GM18867 (cell line): ENCODE data around the gene LINC00237.

Experiments
- ATAC-seq: cut with Tn5 transposase; IDR thresholded peaks from one replicate; pipeline ENCODE4 v1.9.1; 2021; ENCODE audit warnings: mild to moderate bottlenecking, moderate library complexity; ENCODE audit not compliant: unreplicated experiment

Gene LINC00237

DNA sequence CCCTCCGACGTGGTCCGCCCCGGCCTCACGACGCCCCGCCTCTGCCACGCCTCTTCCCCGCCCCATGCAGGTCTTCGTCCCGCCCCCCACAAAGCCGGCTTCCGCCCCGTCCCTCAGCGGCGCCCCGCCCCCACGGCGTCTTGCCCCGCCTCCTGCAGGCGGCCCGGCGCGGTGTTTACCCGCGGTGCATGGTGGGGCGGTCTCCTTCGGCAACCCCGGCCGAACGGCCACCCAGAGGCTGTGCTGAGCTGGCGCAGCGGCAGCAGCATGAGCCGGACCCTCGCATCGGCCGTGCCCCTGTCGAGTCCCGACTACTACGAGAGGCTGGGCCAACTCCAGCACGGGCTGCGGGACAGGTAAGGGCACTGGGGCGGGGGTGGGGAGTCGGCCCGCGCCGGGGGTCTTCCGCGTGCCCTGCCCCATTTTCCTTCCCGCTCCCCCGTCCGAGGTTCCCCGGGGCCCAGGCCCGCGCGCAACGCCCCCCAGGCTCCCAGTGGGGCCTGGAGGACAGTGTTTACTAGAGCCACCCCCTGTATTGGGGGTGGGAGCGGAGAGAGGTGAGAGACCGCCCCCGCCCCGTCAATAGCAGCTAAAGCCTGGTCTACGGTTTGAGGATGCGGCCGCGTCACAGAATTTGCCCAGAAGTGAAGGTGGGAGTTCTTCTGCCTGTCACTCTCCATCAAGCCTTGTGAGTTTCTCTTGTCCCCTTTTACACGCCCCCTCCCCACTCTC is 19.9 kb upstream of the LINC00237 start, which contains the start of gene KIZ:
Gene KIZ (plus strand): TSS at position 234 of the 732 bp plus-strand sequence. CDS start 34 bp downstream, at position 268.
- peak; percentile 97 for ATAC-seq

DNA sequence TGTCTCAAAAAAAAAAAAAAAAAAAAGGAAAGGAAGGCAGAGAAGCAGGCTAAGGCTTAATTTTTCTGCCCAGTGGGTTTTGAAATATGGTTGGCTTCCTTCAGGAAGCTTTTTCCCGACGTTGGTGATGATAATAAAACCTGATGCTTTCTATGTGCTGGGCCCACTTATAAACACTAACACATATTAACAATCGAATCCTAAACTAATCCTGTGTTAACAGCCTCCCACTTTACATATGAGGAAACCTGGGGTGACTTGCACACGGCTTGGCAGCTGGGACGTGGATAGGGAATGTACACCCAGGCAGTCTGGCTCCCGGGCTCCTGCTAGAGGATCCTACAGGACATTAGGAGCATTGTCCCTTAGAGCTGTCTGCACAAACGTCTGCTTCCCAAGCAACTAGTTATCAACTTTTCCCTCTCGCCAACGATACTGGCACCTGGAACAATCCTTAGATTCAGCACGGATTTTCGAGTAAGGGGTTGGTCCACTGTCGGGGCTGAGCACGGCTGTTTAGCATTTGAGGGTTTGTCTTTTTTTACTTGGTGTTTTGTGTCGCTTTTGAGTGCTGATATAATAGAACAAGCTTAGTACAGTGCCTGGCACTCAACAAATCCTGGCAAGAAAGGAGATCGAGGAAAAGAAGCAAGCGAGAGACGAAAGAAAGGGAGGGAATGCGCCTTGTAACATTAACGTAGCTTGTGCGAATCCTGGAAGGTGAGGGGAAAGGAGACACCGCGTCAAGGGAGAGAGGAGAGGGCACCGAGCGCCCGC is 19.1 kb upstream of the LINC00237 start:
- ATAC-seq = peak; percentile 31

DNA sequence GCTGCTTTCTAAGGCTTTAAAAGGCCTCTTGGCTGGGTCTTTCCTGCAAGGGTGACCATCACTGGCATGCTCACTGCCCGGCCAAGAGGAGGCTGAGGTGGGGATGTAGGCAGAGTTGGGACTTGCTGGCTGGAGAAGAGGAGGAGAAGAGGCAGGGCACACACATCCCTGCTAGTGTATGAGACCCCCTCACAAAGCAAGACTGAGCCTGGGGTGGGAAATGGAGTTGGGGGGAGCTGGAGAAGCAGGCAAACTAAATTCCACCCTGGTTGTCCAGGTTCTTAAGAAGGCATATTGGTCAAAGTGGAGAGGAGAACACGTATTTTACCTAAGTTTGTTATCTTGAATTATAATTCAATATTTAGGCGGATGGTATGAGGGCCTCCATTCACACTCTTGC is 18.0 kb upstream of the LINC00237 start:
- no peak for ATAC-seq

DNA sequence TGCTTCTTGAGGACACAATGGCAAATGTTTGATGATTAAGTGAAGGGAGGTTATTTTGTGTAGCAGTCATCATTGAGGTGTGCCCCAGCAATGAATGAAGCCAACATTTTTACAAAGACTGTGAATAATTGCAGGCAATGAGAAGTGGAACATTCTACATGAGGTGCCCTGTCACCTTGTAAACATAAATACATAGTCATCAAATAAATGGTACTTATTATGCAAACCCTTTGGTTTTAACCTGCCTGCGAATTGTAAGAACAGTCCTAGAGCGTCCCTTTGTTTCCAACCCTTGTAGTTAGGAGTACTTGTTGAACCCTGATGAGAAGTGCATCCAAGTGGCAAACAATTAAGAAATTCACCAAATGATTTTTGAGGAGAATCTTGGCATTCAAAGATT is 12.6 kb upstream of the LINC00237 start:
- ATAC-seq = no peak

DNA sequence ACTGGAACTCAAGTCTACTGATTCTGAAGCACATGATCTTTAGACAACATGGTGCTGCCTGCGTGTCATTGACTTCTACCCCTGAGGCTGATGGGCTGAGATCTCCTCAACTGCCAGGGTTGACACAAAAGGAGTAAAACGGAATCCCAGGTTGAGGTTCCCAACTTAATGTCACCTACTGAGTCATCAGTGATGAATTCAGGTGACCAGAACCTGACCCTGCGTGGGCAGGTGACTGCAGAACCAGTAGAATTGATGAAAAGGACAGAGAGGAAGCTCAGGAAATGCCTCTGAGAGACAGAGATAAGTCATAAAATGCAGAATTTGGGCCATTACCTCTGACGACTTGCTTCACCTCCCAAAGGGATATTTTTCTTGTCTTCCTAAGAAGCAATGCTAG is 12.0 kb upstream of the LINC00237 start:
- no peak for ATAC-seq

DNA sequence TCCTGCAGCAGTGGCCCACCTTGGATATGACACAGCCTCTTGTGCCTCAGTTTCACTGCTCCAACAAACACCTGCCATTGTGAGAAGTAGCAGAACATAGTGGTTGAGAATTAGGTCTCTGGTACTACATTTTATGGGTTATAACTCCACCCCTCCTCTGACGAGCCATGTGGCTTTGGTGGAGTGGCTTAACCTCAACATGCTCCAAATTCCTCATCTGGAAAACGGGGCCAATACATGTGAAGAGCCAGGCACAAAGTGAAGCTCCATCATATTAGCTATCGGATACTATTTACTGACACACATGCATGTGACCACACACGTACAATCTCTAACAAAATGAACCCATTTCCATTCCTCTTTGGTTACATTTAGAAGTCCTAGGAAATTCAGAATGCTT is 11.4 kb upstream of the LINC00237 start:
- no peak for ATAC-seq

DNA sequence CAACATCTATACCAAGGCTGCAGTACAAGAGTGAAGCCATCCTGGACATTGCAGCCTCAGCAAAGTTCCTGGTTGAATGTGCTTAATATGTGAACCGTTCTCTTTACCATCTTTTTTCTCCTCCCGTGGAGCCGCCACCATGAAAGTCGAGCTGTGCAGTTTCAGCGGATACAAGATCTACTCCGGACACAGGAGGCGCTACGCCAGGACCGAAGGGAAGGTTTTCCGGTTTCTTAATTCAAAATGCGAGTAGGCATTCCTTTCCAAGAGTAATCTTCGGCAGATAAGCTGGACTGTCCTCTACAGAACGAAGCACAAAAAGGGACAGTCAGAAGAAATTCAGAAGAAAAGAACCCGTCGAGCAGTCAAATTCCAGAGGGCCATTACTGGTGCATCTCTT is 8.4 kb upstream of the LINC00237 start:
- ATAC-seq = no peak

DNA sequence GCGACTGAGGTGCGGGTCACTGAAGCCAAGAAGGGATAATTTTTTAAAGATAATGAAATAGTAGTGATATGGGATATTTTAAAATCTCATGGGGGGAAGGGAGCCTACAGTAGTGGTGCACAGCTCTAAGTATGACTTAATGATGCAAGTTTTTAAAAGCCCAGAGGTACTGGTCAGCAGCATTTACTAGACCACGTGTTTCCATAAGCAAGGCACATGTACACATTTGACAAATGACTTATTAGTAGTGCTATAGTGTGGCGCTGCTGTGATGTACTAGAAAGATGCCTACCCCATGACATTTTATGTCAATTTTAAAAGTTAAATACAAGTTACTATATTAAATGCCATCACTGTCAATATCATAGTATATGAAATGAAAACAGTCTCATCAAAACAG is 7.5 kb upstream of the LINC00237 start:
- no peak for ATAC-seq

DNA sequence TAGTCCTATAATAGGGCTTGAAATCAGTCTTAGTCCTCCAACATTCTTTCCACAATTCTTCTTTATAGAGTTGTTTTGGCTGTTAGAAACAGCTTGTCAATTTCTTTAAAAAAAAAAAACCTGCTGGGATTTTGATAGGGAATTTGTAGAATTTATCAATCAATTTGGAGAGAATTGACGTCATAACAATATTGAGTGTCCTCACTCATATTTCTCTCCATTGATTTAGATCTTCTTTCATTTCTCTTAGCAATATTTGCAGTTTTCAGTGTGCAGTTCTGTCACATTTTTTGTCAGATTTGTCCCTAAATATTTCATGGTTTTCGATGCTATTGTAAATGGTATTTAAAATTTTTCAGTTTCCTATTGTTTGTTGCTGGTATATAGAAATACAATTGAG is 5.3 kb upstream of the LINC00237 start:
- ATAC-seq = no peak

DNA sequence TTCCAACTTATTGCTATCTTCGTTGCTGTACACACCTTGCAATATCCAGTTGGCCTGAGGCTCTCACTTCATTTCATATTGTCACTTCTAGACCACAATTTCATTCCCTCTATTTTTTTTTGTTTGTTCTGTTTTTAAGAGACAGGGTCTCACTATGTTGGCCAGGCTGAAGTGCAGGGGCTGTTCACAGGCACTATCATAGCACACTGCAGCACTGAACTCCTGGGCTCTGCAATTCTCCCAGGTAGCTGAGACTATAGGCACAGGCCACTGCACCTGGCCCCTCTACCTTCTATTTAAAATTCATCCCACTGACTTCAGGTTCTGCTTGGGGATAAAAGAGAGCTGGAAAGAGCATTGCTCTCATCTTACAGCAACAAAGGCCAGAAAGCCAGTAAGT is 4.7 kb upstream of the LINC00237 start:
- ATAC-seq = no peak

DNA sequence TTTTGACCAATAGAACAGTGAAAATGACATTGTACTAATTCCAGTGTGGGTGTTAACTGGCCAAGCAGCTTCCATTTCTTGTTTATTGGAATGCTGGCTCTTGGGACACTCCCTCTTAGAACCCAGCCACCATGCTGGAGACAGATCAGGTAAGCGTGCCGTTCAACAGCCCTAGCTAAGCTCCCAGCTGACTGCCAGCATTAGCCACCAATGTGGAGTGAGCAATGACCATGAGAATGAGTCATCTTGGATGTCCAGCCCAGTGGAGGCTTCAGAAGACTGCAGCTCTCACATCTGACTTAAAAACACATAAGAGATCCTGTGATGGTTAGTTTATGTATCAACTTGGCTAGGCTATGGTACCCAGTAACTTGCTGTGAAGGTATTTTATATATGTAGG is 3.0 kb upstream of the LINC00237 start:
- no peak for ATAC-seq

DNA sequence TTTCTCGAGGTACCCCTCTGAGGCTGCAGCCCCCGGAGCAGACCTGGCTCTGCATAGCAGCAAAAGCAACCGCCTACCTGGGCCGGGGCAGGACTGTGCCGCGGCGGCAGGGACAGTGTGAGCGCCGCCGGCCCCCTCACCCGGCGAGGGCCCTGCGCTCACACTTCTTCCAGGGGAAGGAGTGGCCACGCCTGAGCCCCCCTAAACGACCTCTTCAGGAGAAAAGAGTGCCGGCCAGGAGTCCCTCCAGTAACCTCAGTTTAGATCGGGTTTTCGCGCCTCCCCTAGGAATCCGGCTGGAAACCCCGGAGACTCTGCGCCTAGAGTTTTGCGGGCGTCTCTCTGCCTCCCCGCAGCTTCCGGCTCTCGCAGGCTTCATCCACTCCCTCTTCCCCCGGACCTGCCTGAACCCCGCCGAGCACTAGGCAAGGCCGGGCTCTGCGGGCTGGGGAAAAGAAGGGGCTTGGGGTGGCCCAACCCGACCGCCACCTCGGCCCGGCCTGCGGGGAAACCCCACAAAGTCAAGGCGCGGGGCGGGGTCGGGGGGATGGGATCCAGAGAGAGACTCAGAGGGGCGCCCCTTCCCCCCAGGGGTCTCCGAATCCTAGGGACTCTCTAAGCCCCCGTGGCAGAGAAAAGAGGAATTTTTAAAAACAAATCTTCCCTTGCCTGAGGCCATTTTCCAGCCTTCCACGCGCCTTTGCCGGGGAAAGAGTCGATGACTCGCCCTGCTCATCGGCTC is 558 bp downstream of the LINC00237 start:
- ATAC-seq = no peak

DNA sequence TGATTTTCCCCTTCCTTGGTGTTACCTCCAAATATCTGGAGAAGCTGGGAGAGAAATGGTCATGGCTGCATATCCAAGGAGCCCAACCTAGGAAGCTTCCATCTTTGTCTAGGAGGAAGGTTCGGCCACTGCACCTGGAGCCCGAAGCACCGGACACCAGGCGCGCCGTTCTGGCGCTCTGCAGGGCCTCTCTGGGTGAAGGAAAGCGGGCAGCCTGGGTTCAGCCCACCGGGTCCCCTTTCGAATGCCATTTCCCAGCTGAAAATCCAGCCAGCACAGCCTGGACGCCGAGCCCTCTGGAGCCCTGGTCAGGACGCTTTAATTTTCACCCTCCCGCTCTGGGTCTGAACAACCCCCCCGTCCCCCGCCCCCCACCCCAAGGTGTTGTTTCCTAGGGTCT is 1.2 kb downstream of the LINC00237 start:
- ATAC-seq = no peak

DNA sequence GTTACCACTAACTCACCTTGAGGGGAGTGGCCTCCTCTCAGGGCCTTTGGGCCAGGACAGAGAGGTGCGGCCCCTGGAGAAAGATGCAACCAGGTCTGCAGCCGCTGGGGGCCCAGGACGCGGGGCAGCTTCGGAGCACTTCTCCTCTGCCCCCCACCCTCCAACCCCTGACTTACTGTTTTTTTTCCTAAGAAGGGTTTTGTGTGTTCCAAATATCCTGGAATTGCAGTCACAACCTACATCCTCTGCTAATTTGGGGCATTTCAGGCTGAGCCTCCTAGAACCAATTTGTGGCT is 1.7 kb downstream of the LINC00237 start:
- no peak for ATAC-seq

DNA sequence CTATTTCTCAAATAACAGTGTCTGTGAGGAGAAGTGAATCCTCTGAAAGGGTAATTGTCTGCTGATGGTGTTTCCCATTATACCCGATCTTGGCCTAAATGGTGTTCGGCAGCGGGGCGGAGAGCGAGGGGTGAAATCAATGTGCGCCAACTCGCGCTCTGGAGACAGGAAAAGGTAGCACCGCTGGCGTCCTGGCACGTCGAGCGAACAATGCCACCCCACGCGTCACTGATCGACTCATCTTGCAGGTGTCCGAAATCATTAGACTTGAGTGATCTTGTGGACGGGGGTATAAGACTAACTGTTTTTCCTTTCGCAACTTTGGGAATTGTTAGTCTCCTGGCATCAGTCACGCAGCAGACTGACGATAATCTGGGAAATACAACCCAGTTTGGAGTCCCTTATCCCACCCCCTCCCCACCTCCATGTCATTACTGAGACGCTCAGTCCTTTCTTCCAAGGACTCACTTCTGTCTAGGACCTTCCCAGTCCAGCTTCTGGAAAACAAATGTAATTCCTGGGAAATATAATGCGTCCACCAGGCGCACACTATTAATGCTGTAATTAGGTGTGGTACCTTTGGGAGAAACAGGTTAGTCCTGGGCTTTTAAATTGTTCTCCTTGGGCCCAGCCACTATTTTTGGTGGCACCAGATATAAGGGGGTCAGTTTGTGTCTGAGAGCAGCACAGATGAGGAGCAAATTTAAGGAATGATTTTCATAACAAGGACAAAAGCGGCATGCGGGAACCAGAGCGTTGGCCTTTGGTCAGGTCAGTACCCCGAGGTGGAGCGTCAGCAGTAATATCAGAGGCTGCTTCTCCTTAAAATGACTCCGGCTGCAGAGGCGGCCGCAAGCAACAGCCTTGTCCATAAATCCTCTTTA is 2.3 kb downstream of the LINC00237 start:
- no peak for ATAC-seq

DNA sequence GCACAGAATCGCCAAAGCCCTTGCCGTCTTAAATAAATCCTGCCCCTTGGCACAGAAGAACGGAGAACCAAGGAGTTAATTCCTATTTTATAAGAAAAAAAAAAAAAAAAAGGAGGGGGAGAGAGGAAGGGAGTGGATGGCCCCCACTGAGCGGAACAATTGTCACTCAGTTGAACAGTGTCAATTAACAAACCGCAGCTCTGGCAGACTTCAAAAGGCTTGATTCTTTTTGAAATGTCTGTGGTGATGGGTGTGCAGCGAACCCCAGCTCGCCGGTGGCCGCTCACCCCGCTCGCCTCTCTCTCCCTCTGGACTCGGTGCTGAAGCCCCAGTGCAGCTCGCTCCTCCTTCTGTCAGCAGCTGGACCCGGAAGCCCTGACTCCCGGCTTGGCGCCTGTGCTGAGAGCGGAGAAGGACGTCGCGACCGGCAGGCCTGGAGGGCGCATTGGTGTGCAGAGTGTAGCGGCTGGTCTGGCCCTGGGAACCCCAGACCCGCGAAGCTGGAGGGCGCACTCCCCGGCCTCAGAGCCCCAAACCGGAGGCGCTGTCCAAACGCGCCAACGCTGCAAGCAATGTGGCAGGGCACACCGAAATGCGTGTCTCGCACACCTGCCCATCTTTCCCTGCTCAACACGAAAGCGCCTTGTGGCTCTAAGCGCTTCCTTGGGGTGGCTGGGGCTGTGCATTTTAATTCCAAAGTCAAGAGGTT is 3.4 kb downstream of the LINC00237 start:
- ATAC-seq = peak; percentile 46

DNA sequence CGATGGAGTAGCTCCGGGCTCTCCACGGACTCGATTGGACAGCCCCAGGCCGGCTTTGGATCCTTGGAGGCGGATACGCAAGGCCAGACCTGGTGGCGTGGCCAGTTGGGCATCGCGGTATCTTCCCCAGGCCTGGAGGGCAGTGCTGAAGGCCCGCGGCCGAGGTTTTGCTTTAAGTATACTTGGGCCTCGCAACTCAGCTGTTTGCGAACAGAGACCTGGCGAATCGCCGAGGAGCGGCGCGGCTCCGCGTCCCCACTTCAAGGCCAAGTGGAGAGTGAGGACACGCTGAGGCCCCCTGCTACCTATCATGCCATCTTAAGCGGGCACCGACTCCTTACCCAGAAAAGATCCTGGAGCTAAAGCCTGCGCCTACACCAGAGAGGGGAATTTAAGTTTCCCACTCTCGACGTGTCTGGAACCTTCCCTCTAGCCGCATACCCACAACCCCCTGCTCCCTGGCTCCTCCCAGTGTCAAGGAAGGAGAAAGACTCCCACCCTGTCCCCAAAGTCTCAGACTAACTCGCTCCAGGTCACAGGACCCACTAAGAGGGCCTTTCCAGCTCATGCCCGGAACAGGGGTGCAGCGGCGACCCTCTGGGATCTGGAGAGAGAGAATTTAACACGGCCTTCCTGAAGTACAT is 4.1 kb downstream of the LINC00237 start:
- no peak for ATAC-seq

DNA sequence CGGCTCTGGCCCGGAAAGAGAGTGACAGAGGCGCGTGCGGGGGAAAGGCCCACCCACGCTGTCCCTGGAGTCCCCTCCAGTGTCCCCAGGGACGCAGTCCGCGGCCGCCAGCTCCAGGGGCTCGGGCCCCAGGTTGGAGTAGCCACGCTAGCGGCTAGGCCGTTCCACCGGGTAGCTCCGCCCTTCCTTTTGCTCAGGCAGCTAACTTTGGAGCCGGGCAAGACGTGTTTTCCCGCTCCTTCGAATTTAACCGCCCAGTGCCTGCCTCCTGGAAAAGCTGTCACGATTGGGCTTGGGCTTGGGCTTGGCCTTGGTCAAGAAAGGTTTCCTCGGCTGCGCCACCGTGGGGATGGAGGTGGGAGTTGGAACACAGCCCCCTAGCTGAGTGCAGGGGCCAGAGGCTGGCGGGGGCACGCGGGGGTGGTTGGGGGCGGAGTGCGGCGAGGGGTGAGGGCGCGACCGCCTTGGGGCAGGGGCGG is 4.7 kb downstream of the LINC00237 start:
- no peak for ATAC-seq

DNA sequence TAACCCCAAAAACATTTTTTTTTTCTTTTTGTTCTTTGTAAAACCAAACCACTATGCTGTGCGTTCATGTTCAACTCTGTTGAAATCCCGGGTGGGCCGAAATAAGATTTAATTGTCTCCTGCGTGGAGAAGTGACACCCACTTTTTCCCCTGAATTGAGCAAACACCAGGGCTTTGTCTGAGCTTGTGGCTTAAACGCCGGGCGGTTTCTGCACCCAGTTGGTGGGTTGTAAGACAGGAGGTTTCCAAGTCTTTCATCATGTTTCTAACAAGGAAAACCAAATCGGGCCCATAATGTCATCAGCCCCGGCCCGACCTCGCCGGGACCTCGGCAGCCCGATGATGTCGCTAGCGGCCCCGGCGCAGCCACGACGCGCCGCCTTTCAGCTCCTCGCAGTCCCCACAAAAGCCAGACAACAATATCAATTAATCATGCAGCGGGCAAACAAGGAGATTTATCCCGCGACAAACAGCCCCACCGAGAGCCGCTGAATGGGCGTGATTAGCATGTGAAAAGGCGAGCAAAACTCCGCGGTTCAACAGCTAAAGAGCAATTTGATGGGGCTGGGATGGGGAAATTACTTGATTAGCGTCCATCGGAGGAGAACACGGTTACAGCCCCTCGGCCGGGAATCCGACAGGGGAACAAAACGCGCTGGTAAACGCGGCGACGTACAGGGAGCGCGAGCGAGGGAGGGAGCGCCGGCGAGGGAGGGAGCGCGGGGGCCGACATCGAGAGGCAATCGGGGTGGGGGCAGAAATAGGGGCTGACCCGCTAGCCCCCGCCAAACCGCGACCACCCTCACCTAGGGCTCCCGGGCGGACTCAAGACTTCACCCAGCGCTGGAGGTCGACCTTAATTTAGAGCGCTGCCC is 5.3 kb downstream of the LINC00237 start:
- no peak for ATAC-seq
